ENCODE data around the gene NRXN3. TPM values are rescaled to one million over a fixed set of nuclear protein-coding genes. Genes with fewer than 3 reads are reported as not detected.
A peak's percentile ranks its signal among the peaks of the same experiment; 100 is the strongest.

NRXN3 gene
- total RNA-seq, 6 experiments from 2014 or later, result 0.07 to 0.28 (median 0.11) TPM; not detected in 2

DNA sequence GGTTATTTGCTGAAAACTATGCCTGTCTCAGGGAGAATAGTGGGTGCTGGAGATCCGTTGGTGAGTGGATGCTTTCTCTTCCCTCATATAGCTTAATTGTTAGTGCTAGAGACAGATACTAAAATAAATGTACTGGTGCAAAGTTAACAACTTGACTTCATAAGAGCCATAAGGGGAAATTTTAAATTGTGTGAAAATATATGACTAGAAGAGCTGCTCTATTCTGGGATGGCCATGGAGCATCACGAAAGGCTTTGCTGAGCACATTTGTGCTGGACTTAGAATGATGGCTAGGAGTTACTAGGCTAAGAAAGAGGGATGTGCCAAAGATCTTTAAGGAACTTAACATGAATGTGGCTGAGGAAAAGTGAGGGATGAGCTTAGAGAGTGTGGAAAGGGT is 668.8 kb downstream of the NRXN3 start:
- no peak overlapping the region for H3K4me3 Mint-ChIP-seq
- no peaks in the 10 kb centered on the region for H3K36me3 Mint-ChIP-seq (ENCODE audit: low read depth)
- TF ChIP-seq, protein P1, sequence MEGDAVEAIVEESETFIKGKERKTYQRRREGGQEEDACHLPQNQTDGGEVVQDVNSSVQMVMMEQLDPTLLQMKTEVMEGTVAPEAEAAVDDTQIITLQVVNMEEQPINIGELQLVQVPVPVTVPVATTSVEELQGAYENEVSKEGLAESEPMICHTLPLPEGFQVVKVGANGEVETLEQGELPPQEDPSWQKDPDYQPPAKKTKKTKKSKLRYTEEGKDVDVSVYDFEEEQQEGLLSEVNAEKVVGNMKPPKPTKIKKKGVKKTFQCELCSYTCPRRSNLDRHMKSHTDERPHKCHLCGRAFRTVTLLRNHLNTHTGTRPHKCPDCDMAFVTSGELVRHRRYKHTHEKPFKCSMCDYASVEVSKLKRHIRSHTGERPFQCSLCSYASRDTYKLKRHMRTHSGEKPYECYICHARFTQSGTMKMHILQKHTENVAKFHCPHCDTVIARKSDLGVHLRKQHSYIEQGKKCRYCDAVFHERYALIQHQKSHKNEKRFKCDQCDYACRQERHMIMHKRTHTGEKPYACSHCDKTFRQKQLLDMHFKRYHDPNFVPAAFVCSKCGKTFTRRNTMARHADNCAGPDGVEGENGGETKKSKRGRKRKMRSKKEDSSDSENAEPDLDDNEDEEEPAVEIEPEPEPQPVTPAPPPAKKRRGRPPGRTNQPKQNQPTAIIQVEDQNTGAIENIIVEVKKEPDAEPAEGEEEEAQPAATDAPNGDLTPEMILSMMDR (IDR thresholded peaks at IDR 0.05), result no peak
- H3K27ac Mint-ChIP-seq, result no peak overlapping the region
- peaks cover 3% of the 10 kb centered on the region; the same call in 1 of the 2 replicates for H3K27me3 Mint-ChIP-seq (ENCODE audit: insufficient read depth)
- no peaks in the 10 kb centered on the region for H3K4me1 Mint-ChIP-seq (ENCODE audit: low read depth)
- no peak for DNase-seq
- no peaks in the 10 kb centered on the region for H3K9me3 Mint-ChIP-seq

- no peaks in the 10 kb centered on the region for H3K9me3 Mint-ChIP-seq
Measured at GRCh38 chr14:78840898-78841297, 670.7 kb downstream of the NRXN3 start.

GRCh38 chr14:78847801-78848200 is 677.6 kb downstream of the NRXN3 start:
- Mint-ChIP-seq H3K4me1 (ENCODE audit: low read depth) (no peaks in the 10 kb centered on the region), H3K27me3 (ENCODE audit: insufficient read depth) (peaks cover 2% of the 10 kb centered on the region; the same call in 1 of the 2 replicates), H3K27ac (no peak overlapping the region), H3K4me3 (no peak overlapping the region), H3K36me3 (ENCODE audit: low read depth) (no peaks in the 10 kb centered on the region), H3K9me3 (no peaks in the 10 kb centered on the region)
- no peak for DNase-seq
- TF ChIP-seq, protein P1 (IDR thresholded peaks at IDR 0.05), result no peak

More at GRCh38 chr14:78840898-78841297, 670.7 kb downstream of the NRXN3 start:
- no peaks in the 10 kb centered on the region for H3K36me3 Mint-ChIP-seq (ENCODE audit: low read depth)
- TF ChIP-seq, protein P1 (IDR thresholded peaks at IDR 0.05), result no peak
- no peak for DNase-seq
- no peak overlapping the region for H3K4me3 Mint-ChIP-seq
- no peak overlapping the region for H3K27ac Mint-ChIP-seq
- H3K4me1 Mint-ChIP-seq (ENCODE audit: low read depth), result no peaks in the 10 kb centered on the region
- H3K27me3 Mint-ChIP-seq (ENCODE audit: insufficient read depth), result no peaks in the 10 kb centered on the region

GRCh38 chr14:78848234-78848820 is 678.2 kb downstream of the NRXN3 start:
- Mint-ChIP-seq H3K27ac (no peak overlapping the region), H3K4me3 (no peak overlapping the region), H3K36me3 (ENCODE audit: low read depth) (no peaks in the 10 kb centered on the region), H3K27me3 (ENCODE audit: insufficient read depth) (peaks cover 2% of the 10 kb centered on the region; the same call in 1 of the 2 replicates), H3K9me3 (no peaks in the 10 kb centered on the region), H3K4me1 (ENCODE audit: low read depth) (no peaks in the 10 kb centered on the region)
- TF ChIP-seq, protein P1 (IDR thresholded peaks at IDR 0.05), result peak; percentile 89
- DNase-seq, result peak; percentile 11

DNA sequence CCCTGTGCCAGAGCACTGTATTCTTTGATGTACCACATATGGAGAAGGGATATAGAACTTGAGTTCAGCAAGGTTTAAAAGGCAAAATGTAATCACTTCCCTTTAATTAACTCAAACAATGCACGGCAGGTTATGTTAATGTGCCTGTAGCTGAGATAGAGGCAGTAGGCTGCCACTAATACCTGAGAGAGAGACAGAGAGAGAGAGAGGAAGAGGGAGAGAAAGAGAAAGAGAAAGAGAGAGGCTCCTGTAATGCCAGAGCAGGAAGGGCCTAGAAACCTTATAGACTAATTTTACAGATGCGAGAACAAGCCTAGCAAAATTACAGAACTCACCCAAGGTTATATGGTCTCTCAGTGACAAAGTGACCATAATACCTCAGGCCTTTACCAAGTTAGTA is 679.8 kb downstream of the NRXN3 start:
- Mint-ChIP-seq H3K4me3 (no peak overlapping the region), H3K4me1 (ENCODE audit: low read depth) (no peaks in the 10 kb centered on the region), H3K27me3 (ENCODE audit: insufficient read depth) (peaks cover 2% of the 10 kb centered on the region; the same call in 1 of the 2 replicates), H3K9me3 (no peaks in the 10 kb centered on the region), H3K36me3 (ENCODE audit: low read depth) (no peaks in the 10 kb centered on the region), H3K27ac (no peak overlapping the region)
- no peak for DNase-seq
- TF ChIP-seq, protein P1 (IDR thresholded peaks at IDR 0.05), result no peak
